Measurements from ENCODE around the gene PHACTR1.

Gene PHACTR1

GRCh38 chr6:12957321-12958051, 240.9 kb downstream of the PHACTR1 start:
- DNase-seq = peak; percentile 13

- DNase-seq = no peak
These were observed 241.6 kb downstream of the PHACTR1 start for GRCh38 chr6:12958052-12958706.

- DNase-seq = peak; percentile 18
These were observed 245.2 kb downstream of the PHACTR1 start for GRCh38 chr6:12961761-12962160.

GRCh38 chr6:12962529-12962928, 246.0 kb downstream of the PHACTR1 start:
- DNase-seq = no peak

GRCh38 chr6:12962987-12963386, 246.4 kb downstream of the PHACTR1 start:
- DNase-seq = peak; percentile 50

- DNase-seq = no peak
These were observed 247.0 kb downstream of the PHACTR1 start for GRCh38 chr6:12963567-12963966.

- no peak for DNase-seq
These were observed 251.1 kb downstream of the PHACTR1 start for GRCh38 chr6:12967686-12968085.

GRCh38 chr6:12968290-12968689, 251.7 kb downstream of the PHACTR1 start:
- no peak for DNase-seq

GRCh38 chr6:12968839-12969558, 252.4 kb downstream of the PHACTR1 start:
- DNase-seq = no peak

GRCh38 chr6:12969966-12970365, 253.4 kb downstream of the PHACTR1 start:
- no peak for DNase-seq

- no peak for DNase-seq
These were observed 256.8 kb downstream of the PHACTR1 start for GRCh38 chr6:12973386-12973785.

GRCh38 chr6:12974551-12974950, 258.0 kb downstream of the PHACTR1 start:
- DNase-seq = no peak

- DNase-seq = no peak
These were observed 259.8 kb downstream of the PHACTR1 start for GRCh38 chr6:12976366-12976765.

- no peak for DNase-seq
These were observed 260.6 kb downstream of the PHACTR1 start for GRCh38 chr6:12977206-12977605.

GRCh38 chr6:12977806-12978205, 261.2 kb downstream of the PHACTR1 start:
- DNase-seq = no peak

GRCh38 chr6:12980741-12981140, 264.2 kb downstream of the PHACTR1 start:
- DNase-seq = no peak

GRCh38 chr6:12984776-12985175, 268.2 kb downstream of the PHACTR1 start:
- DNase-seq = no peak

GRCh38 chr6:12987783-12988182, 271.2 kb downstream of the PHACTR1 start:
- DNase-seq = no peak

GRCh38 chr6:12990162-12990561, 273.6 kb downstream of the PHACTR1 start:
- no peak for DNase-seq

- DNase-seq = no peak
These were observed 274.9 kb downstream of the PHACTR1 start for GRCh38 chr6:12991435-12991834.

GRCh38 chr6:12992770-12993169, 276.2 kb downstream of the PHACTR1 start:
- no peak for DNase-seq

GRCh38 chr6:12993283-12993898, 276.8 kb downstream of the PHACTR1 start:
- no peak for DNase-seq

GRCh38 chr6:12995419-12995818, 278.9 kb downstream of the PHACTR1 start:
- DNase-seq = no peak

GRCh38 chr6:13000537-13000936, 284.0 kb downstream of the PHACTR1 start:
- no peak for DNase-seq
